ENCODE results near the gene PCDHB5.
"Not testable (repeated sequence)": the region's sequence is repeated elsewhere in the genome, so short reads cannot be mapped to it uniquely, and the experiment has no call there.

Gene PCDHB5

GRCh38 chr5:141119250-141119649 is 15.8 kb upstream of the PCDHB5 start:
- no peak overlapping the region for H3K27ac ChIP-seq (ENCODE audit: low read depth, low read length)
- H3K4me3 ChIP-seq (ENCODE audit: low read depth in 1 of 2, low read length in 2 of 2), result no peak overlapping the region
- no peaks in the 10 kb centered on the region for H3K4me1 ChIP-seq (ENCODE audit: control insufficient read depth in 1 of 2, insufficient read depth in 2 of 2, low read length in 2 of 2)
- H3K9ac ChIP-seq (ENCODE audit: low read depth in 1 of 2, low read length in 2 of 2), result no peak overlapping the region
- no peaks in the 10 kb centered on the region for H3K36me3 ChIP-seq (ENCODE audit: control insufficient read depth in 1 of 2, insufficient read depth in 2 of 2, low read length in 2 of 2)
- H3K9me3 ChIP-seq (ENCODE audit: control insufficient read depth in 1 of 2, low read length in 2 of 2), result peaks cover 6 to 13% of the 10 kb centered on the region in 2 donors
- H3K27me3 ChIP-seq (ENCODE audit: control insufficient read depth in 1 of 2, insufficient read depth in 2 of 2, low read length in 2 of 2), result no peaks in the 10 kb centered on the region

GRCh38 chr5:141121563-141121962 is 13.4 kb upstream of the PCDHB5 start, which contains the start of gene PCDHB4:
Gene PCDHB4 (plus strand): TSS chr5:141121818. CDS start chr5:141121999, 181 bp downstream.
- Histone ChIP-seq H3K27ac (ENCODE audit: low read depth, low read length) (no peak within 1 kb of the TSS), H3K27me3 (ENCODE audit: control insufficient read depth in 1 of 2, insufficient read depth in 2 of 2, low read length in 2 of 2) (no peaks in the 10 kb centered on the region), H3K4me3 (ENCODE audit: low read depth in 1 of 2, low read length in 2 of 2) (peak within 1 kb of the TSS in 1 of 2 donors; percentile 41), H3K9ac (ENCODE audit: low read depth in 1 of 2, low read length in 2 of 2) (no peak within 1 kb of the TSS), H3K36me3 (ENCODE audit: control insufficient read depth in 1 of 2, insufficient read depth in 2 of 2, low read length in 2 of 2) (no peaks in the 10 kb centered on the region), H3K4me1 (ENCODE audit: control insufficient read depth in 1 of 2, insufficient read depth in 2 of 2, low read length in 2 of 2) (no peaks in the 10 kb centered on the region), H3K9me3 (ENCODE audit: control insufficient read depth in 1 of 2, low read length in 2 of 2) (peaks cover 6 to 9% of the 10 kb centered on the region in 2 donors)

DNA sequence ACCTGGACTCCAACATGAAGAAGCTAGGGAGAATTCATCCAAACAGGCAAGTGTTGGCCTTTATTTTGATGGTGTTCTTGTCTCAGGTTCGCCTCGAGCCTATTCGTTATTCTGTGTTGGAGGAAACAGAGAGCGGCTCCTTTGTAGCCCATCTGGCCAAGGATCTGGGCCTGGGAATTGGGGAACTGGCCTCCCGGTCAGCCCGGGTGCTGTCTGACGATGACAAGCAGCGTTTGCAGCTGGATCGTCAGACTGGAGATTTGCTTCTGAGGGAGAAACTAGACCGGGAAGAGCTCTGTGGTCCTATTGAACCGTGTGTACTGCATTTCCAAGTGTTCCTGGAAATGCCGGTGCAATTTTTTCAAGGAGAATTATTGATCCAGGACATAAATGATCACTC is 13.0 kb upstream of the PCDHB5 start:
- no peaks in the 10 kb centered on the region for H3K27me3 ChIP-seq (ENCODE audit: control insufficient read depth in 1 of 2, insufficient read depth in 2 of 2, low read length in 2 of 2)
- peaks cover 6 to 9% of the 10 kb centered on the region in 2 donors for H3K9me3 ChIP-seq (ENCODE audit: control insufficient read depth in 1 of 2, low read length in 2 of 2)
- peak overlapping the region in 1 of 2 donors; percentile 41 for H3K4me3 ChIP-seq (ENCODE audit: low read depth in 1 of 2, low read length in 2 of 2)
- no peaks in the 10 kb centered on the region for H3K36me3 ChIP-seq (ENCODE audit: control insufficient read depth in 1 of 2, insufficient read depth in 2 of 2, low read length in 2 of 2)
- H3K4me1 ChIP-seq (ENCODE audit: control insufficient read depth in 1 of 2, insufficient read depth in 2 of 2, low read length in 2 of 2), result no peaks in the 10 kb centered on the region
- H3K27ac ChIP-seq (ENCODE audit: low read depth, low read length), result no peak overlapping the region
- H3K9ac ChIP-seq (ENCODE audit: low read depth in 1 of 2, low read length in 2 of 2), result no peak overlapping the region

GRCh38 chr5:141123396-141124135 is 11.4 kb upstream of the PCDHB5 start:
- H3K4me1 ChIP-seq (ENCODE audit: control insufficient read depth in 1 of 2, insufficient read depth in 2 of 2, low read length in 2 of 2); H3K4me3 ChIP-seq (ENCODE audit: low read depth in 1 of 2, low read length in 2 of 2); H3K27ac ChIP-seq (ENCODE audit: low read depth, low read length); H3K36me3 ChIP-seq (ENCODE audit: control insufficient read depth in 1 of 2, insufficient read depth in 2 of 2, low read length in 2 of 2); H3K27me3 ChIP-seq (ENCODE audit: control insufficient read depth in 1 of 2, insufficient read depth in 2 of 2, low read length in 2 of 2); H3K9ac ChIP-seq (ENCODE audit: low read depth in 1 of 2, low read length in 2 of 2); H3K9me3 ChIP-seq (ENCODE audit: control insufficient read depth in 1 of 2, low read length in 2 of 2): not testable (repeated sequence)

DNA sequence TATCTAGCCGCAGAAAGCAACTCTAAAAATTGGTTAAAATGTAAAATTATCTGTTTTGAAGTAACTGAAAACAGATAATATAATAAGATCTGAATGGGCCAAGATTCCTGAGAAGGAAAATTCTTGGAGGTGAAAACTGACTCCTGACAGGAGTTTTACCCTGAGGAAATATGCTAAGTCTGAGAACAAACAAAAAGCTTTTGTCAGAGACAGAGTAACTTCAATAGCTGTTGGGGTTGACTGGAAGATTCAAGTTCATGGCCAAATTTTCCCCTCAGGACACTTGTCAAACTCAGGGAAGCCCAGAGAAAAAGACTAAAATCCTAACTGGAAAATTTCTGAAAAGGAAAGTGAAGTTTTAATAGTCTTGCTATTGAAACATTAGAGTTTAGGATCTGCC is 7.7 kb upstream of the PCDHB5 start:
- H3K9ac ChIP-seq (ENCODE audit: low read depth in 1 of 2, low read length in 2 of 2), result no peak overlapping the region
- no peak overlapping the region for H3K4me3 ChIP-seq (ENCODE audit: low read depth in 1 of 2, low read length in 2 of 2)
- no peaks in the 10 kb centered on the region for H3K27me3 ChIP-seq (ENCODE audit: control insufficient read depth in 1 of 2, insufficient read depth in 2 of 2, low read length in 2 of 2)
- no peaks in the 10 kb centered on the region for H3K4me1 ChIP-seq (ENCODE audit: control insufficient read depth in 1 of 2, insufficient read depth in 2 of 2, low read length in 2 of 2)
- H3K27ac ChIP-seq (ENCODE audit: low read depth, low read length), result no peak overlapping the region
- peaks cover 3 to 10% of the 10 kb centered on the region in 2 donors for H3K9me3 ChIP-seq (ENCODE audit: control insufficient read depth in 1 of 2, low read length in 2 of 2)
- H3K36me3 ChIP-seq (ENCODE audit: control insufficient read depth in 1 of 2, insufficient read depth in 2 of 2, low read length in 2 of 2), result no peaks in the 10 kb centered on the region

DNA sequence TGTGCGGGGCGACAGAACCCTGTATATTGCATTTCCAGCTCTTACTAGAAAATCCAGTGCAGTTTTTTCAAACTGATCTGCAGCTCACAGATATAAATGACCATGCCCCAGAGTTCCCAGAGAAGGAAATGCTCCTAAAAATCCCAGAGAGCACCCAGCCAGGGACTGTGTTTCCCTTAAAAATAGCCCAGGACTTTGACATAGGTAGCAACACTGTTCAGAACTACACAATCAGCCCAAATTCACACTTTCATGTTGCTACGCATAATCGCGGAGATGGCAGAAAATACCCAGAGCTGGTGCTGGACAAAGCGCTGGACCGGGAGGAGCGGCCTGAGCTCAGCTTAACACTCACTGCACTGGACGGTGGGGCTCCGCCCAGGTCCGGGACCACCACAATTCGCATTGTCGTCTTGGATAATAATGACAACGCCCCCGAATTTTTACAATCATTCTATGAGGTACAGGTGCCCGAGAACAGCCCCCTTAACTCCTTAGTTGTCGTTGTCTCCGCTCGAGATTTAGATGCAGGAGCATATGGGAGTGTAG is 786 bp downstream of the PCDHB5 start:
- Histone ChIP-seq H3K4me1 (ENCODE audit: control insufficient read depth in 1 of 2, insufficient read depth in 2 of 2, low read length in 2 of 2) (no peaks in the 10 kb centered on the region), H3K9me3 (ENCODE audit: control insufficient read depth in 1 of 2, low read length in 2 of 2) (peaks cover 19 to 44% of the 10 kb centered on the region in 2 donors), H3K4me3 (ENCODE audit: low read depth in 1 of 2, low read length in 2 of 2) (peak overlapping the region in 1 of 2 donors; percentile 10), H3K36me3 (ENCODE audit: control insufficient read depth in 1 of 2, insufficient read depth in 2 of 2, low read length in 2 of 2) (no peaks in the 10 kb centered on the region), H3K27me3 (ENCODE audit: control insufficient read depth in 1 of 2, insufficient read depth in 2 of 2, low read length in 2 of 2) (no peaks in the 10 kb centered on the region), H3K9ac (ENCODE audit: low read depth in 1 of 2, low read length in 2 of 2) (no peak overlapping the region), H3K27ac (ENCODE audit: low read depth, low read length) (no peak overlapping the region)

DNA sequence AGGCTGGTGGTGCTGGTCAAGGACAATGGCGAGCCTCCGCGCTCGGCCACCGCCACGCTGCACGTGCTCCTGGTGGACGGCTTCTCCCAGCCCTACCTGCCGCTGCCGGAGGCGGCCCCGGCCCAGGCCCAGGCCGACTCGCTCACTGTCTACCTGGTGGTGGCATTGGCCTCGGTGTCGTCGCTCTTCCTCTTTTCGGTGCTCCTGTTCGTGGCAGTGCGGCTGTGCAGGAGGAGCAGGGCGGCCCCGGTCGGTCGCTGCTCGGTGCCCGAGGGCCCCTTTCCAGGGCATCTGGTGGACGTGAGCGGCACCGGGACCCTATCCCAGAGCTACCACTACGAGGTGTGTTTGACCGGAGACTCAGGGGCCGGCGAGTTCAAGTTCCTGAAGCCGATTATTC is 2.3 kb downstream of the PCDHB5 start:
- not testable (repeated sequence) for H3K27ac ChIP-seq (ENCODE audit: low read depth, low read length); H3K9ac ChIP-seq (ENCODE audit: low read depth in 1 of 2, low read length in 2 of 2); H3K4me1 ChIP-seq (ENCODE audit: control insufficient read depth in 1 of 2, insufficient read depth in 2 of 2, low read length in 2 of 2); H3K27me3 ChIP-seq (ENCODE audit: control insufficient read depth in 1 of 2, insufficient read depth in 2 of 2, low read length in 2 of 2); H3K36me3 ChIP-seq (ENCODE audit: control insufficient read depth in 1 of 2, insufficient read depth in 2 of 2, low read length in 2 of 2); H3K4me3 ChIP-seq (ENCODE audit: low read depth in 1 of 2, low read length in 2 of 2)
- peaks cover 19 to 42% of the 10 kb centered on the region in 2 donors for H3K9me3 ChIP-seq (ENCODE audit: control insufficient read depth in 1 of 2, low read length in 2 of 2)

DNA sequence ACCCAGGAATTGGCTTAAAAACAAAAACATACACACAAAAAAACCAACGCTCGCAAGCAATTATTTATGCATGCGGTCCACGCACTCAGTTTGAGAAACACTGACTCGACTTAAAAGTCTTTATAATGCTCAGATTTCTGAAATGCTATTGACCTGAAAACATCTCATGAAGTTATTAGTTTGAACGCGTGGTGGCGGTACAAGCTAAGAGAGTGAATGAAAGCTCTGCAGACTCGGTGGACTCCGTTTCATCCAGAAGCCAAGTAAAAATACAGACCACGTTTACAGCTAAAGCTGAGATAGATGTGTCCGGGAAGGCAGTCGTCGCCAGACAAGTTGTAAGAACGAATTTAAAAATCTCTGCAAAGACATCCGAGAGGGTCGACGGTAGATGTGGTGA is 14.8 kb downstream of the PCDHB5 start, which contains the start of gene PCDHB6:
Gene PCDHB6, plus strand, starts transcription at position 246 of the 400 bp plus-strand sequence. CDS start 201 bp downstream, outside the sequence.
- Histone ChIP-seq H3K36me3 (ENCODE audit: control insufficient read depth in 1 of 2, insufficient read depth in 2 of 2, low read length in 2 of 2) (no peaks in the 10 kb centered on the region), H3K4me1 (ENCODE audit: control insufficient read depth in 1 of 2, insufficient read depth in 2 of 2, low read length in 2 of 2) (no peaks in the 10 kb centered on the region), H3K9me3 (ENCODE audit: control insufficient read depth in 1 of 2, low read length in 2 of 2) (peaks cover 6 to 15% of the 10 kb centered on the region in 2 donors), H3K27me3 (ENCODE audit: control insufficient read depth in 1 of 2, insufficient read depth in 2 of 2, low read length in 2 of 2) (no peaks in the 10 kb centered on the region), H3K9ac (ENCODE audit: low read depth in 1 of 2, low read length in 2 of 2) (no peak within 1 kb of the TSS), H3K27ac (ENCODE audit: low read depth, low read length) (no peak within 1 kb of the TSS), H3K4me3 (ENCODE audit: low read depth in 1 of 2, low read length in 2 of 2) (no peak within 1 kb of the TSS)

DNA sequence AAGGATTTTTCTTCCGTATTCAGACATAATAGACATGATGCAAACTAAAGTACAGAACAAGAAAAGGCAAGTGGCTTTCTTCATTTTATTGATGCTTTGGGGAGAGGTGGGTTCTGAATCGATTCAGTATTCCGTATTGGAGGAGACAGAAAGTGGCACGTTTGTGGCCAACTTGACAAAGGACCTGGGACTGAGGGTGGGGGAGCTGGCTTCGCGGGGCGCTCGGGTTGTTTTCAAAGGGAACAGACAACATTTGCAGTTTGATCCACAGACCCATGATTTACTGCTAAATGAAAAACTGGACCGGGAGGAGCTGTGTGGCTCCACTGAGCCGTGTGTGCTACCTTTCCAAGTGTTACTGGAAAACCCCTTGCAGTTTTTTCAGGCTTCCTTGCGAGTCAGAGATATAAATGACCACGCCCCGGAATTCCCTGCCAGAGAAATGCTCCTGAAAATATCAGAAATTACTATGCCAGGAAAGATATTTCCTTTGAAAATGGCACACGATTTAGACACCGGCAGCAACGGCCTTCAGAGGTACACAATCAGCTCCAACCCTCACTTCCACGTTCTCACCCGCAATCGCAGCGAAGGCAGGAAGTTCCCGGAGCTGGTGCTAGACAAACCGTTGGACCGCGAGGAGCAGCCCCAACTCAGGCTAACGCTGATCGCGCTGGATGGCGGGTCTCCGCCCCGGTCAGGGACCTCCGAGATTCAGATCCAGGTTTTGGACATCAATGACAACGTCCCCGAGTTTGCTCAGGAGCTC is 15.4 kb downstream of the PCDHB5 start:
- Histone ChIP-seq H3K4me3 (ENCODE audit: low read depth in 1 of 2, low read length in 2 of 2) (no peak overlapping the region), H3K9ac (ENCODE audit: low read depth in 1 of 2, low read length in 2 of 2) (no peak overlapping the region), H3K27ac (ENCODE audit: low read depth, low read length) (no peak overlapping the region), H3K9me3 (ENCODE audit: control insufficient read depth in 1 of 2, low read length in 2 of 2) (peaks cover 6 to 20% of the 10 kb centered on the region in 2 donors), H3K27me3 (ENCODE audit: control insufficient read depth in 1 of 2, insufficient read depth in 2 of 2, low read length in 2 of 2) (no peaks in the 10 kb centered on the region), H3K36me3 (ENCODE audit: control insufficient read depth in 1 of 2, insufficient read depth in 2 of 2, low read length in 2 of 2) (no peaks in the 10 kb centered on the region), H3K4me1 (ENCODE audit: control insufficient read depth in 1 of 2, insufficient read depth in 2 of 2, low read length in 2 of 2) (no peaks in the 10 kb centered on the region)

DNA sequence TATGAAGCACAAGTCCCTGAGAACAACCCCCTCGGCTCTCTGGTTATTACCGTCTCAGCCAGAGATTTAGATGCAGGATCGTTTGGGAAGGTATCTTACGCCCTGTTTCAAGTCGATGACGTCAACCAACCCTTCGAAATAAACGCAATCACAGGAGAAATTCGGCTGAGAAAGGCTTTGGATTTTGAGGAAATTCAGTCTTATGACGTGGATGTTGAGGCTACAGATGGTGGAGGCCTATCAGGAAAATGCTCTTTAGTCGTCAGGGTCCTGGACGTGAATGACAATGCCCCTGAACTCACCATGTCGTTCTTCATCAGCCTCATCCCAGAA is 16.0 kb downstream of the PCDHB5 start:
- Histone ChIP-seq H3K36me3 (ENCODE audit: control insufficient read depth in 1 of 2, insufficient read depth in 2 of 2, low read length in 2 of 2) (no peaks in the 10 kb centered on the region), H3K4me1 (ENCODE audit: control insufficient read depth in 1 of 2, insufficient read depth in 2 of 2, low read length in 2 of 2) (no peaks in the 10 kb centered on the region), H3K27me3 (ENCODE audit: control insufficient read depth in 1 of 2, insufficient read depth in 2 of 2, low read length in 2 of 2) (no peaks in the 10 kb centered on the region), H3K27ac (ENCODE audit: low read depth, low read length) (no peak overlapping the region), H3K9me3 (ENCODE audit: control insufficient read depth in 1 of 2, low read length in 2 of 2) (peaks cover 9 to 22% of the 10 kb centered on the region in 2 donors), H3K9ac (ENCODE audit: low read depth in 1 of 2, low read length in 2 of 2) (no peak overlapping the region), H3K4me3 (ENCODE audit: low read depth in 1 of 2, low read length in 2 of 2) (no peak overlapping the region)

Measured in duodenal mucosa (tissue), 2 donors.